Caco-2 (cell line): ENCODE measurements around the gene RUNX1. TPM values are rescaled to one million over a fixed set of nuclear protein-coding genes. Genes with fewer than 3 reads are reported as not detected.

Experiments
- BruUV-seq: library from RNA; stranded (reverse); fragments of 400-500 nt; replicated peaks from 2 replicates; lab custom pipeline; 2021; lab: Mats Ljungman, UMichigan
- CTCF ChIA-PET: fragments of 300-600 bp; sonication (Branson Sonifier 250); formaldehyde crosslinking; loops from one replicate; lab custom pipeline; 2022; ENCODE audit warnings: antibody characterized with exemption; lab: Charles Lee
- POLR2A ChIA-PET: fragments of 300-600 bp; sonication (Branson Sonifier 250); formaldehyde crosslinking; loops from one replicate; lab custom pipeline; 2022; ENCODE audit warnings: antibody characterized with exemption; lab: Charles Lee
- DNase-seq, 2 experiments: peaks; one replicate each; pipeline versions ENCODE4 v3.0.0 to v3.0.0-alpha.2; 2020 to 2022
- H3K27me3 ChIP-seq: replicated peaks from 2 replicates; pipeline ENCODE4 v1.6.0; 2011; ENCODE audit warnings: low read length; ENCODE audit not compliant: control insufficient read depth, insufficient read depth
- H3K36me3 ChIP-seq: 2 replicates; pipeline ENCODE4 v1.5.1; 2011; ENCODE audit warnings: low read length; ENCODE audit not compliant: control insufficient read depth, insufficient read depth
- H3K4me1 ChIP-seq: fragments of 250-450 bp; sonication (Bioruptor Pico); 2 replicates; pipeline ENCODE4 v1.5.1; 2020; ENCODE audit warnings: mild to moderate bottlenecking
- H3K4me3 ChIP-seq: 2 replicates; pipeline ENCODE4 v1.5.1; 2011; ENCODE audit warnings: low read depth, mild to moderate bottlenecking, control low read depth, low read length
- H3K9me3 ChIP-seq: fragments of 250-450 bp; sonication (Bioruptor Pico); 2 replicates; pipeline ENCODE4 v1.5.1; 2020; ENCODE audit warnings: mild to moderate bottlenecking, moderate library complexity
- H3K27ac Mint-ChIP-seq: one replicate; pipeline ENCODE4 v1.8.0; 2022; ENCODE audit warnings: mixed read lengths; ENCODE audit not compliant: unreplicated experiment
- H3K27me3 Mint-ChIP-seq: one replicate; pipeline ENCODE4 v1.8.0; 2022; ENCODE audit warnings: mixed read lengths; ENCODE audit not compliant: insufficient read depth, unreplicated experiment
- H3K36me3 Mint-ChIP-seq: one replicate; pipeline ENCODE4 v1.8.0; 2022; ENCODE audit warnings: mild to moderate bottlenecking, mixed read lengths; ENCODE audit not compliant: insufficient read depth, unreplicated experiment
- H3K4me1 Mint-ChIP-seq: one replicate; pipeline ENCODE4 v1.8.0; 2022; ENCODE audit warnings: low read depth, mixed read lengths; ENCODE audit not compliant: unreplicated experiment
- H3K4me3 Mint-ChIP-seq: one replicate; pipeline ENCODE4 v1.8.0; 2022; ENCODE audit warnings: mild to moderate bottlenecking, moderate library complexity, mixed read lengths; ENCODE audit not compliant: unreplicated experiment
- H3K9me3 Mint-ChIP-seq: one replicate; pipeline ENCODE4 v1.8.0; 2022; ENCODE audit warnings: mixed read lengths; ENCODE audit not compliant: unreplicated experiment
- CTCF ChIP-seq, 2 experiments: fragments of 200-600 bp in 1 of 2; IDR thresholded peaks; 1 replicate in 1 of 2; 2 replicates in 1 of 2; pipeline versions ENCODE4 v1.5.1 to v1.8.0; 2011 to 2022; ENCODE audit warnings: antibody characterized with exemption in 1 of 2, control low read depth in 1 of 2, inconsistent platforms in 1 of 2, low read depth in 1 of 2, low read length in 1 of 2, mild to moderate bottlenecking in 1 of 2, moderate library complexity in 1 of 2; ENCODE audit not compliant: insufficient read depth in 1 of 2, severe bottlenecking in 1 of 2, unreplicated experiment in 1 of 2
- intact Hi-C: fragments of 100-400 bp; cut with micrococcal nuclease; formaldehyde crosslinking; loops from one replicate; pipeline ENCODE4 v1.10.0; 2022; ENCODE audit not compliant: unreplicated experiment
- total RNA-seq: library from RNA; stranded (reverse); gene quantifications from 2 replicates; pipeline ENCODE4 v1.2.3, GENCODE V29; 2022

RUNX1 gene
- total RNA-seq, 1 experiment from 2014 or later = 11.7 TPM

DNA sequence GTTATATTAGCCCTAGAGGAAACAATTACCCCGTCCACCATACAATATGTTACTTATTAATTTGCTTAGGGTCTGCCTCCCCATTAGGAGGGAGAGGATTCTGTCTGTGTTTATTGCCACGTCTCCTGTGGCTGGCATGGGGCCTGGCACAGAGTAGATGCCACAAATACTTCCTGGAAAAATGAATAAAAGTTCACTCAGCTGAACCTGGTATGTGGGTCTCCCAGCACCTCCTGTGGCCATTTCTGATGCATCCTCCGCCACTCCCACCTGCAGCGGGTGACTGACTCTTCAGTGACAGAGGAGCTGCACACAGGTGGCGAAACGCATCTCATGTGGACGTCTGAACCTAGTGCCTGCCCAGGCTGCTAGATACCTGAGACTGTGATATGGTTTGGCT lies 267.6 kb downstream of the RUNX1 start:
- H3K27me3 Mint-ChIP-seq = no peaks in the 10 kb centered on the region
- no peak for TF ChIP-seq CTCF (IDR thresholded peaks at IDR 0.05; ENCODE audit: insufficient read depth in 1 of 2, low read depth in 1 of 2, low read length in 1 of 2, severe bottlenecking in 1 of 2, unreplicated experiment in 1 of 2)
- no peaks in the 10 kb centered on the region for H3K9me3 Mint-ChIP-seq
- H3K36me3 Mint-ChIP-seq = peaks cover 6% of the 10 kb centered on the region
- no TSS peak for BruUV-seq
- no peak overlapping the region for H3K4me3 ChIP-seq
- no peaks in the 10 kb centered on the region for H3K27me3 ChIP-seq
- no peaks in the 10 kb centered on the region for H3K36me3 ChIP-seq
- ChIA-PET POLR2A (no interaction called here), CTCF (no interaction called here)
- DNase-seq = no peak
- H3K4me1 ChIP-seq = no peaks in the 10 kb centered on the region
- no peaks in the 10 kb centered on the region for H3K9me3 ChIP-seq
- no peak overlapping the region for H3K4me3 Mint-ChIP-seq
- intact Hi-C loops = no loop called here
- H3K4me1 Mint-ChIP-seq = peaks cover 5% of the 10 kb centered on the region
- no peak overlapping the region for H3K27ac Mint-ChIP-seq

DNA sequence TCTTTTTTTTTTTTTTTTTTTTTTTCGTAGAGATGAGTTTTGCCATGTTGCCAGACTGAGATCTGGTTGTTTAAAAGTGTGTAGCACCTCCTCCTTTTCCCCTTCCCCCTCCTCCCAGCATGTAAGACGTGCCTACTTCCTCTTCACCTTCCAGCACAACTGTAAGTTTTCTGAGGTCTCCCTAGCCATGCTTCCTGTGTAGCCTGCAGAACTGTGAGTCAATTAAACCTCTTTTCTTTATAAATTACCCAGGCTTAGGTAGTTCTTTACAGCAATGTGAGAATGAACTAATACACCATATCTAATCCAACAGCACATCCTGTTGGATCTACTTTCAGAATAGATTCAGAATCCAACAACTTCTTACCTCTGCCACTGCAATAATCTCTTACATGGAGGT lies 269.2 kb downstream of the RUNX1 start:
- no peaks in the 10 kb centered on the region for H3K9me3 Mint-ChIP-seq
- H3K27me3 Mint-ChIP-seq = no peaks in the 10 kb centered on the region
- H3K27ac Mint-ChIP-seq = no peak overlapping the region
- intact Hi-C loops = no loop called here
- no peak overlapping the region for H3K4me3 ChIP-seq
- peaks cover 13% of the 10 kb centered on the region for H3K4me1 ChIP-seq
- H3K27me3 ChIP-seq = no peaks in the 10 kb centered on the region
- H3K4me3 Mint-ChIP-seq = no peak overlapping the region
- DNase-seq = no peak
- ChIA-PET CTCF (no interaction called here), POLR2A (no interaction called here)
- H3K9me3 ChIP-seq = no peaks in the 10 kb centered on the region
- TF ChIP-seq CTCF (IDR thresholded peaks at IDR 0.05; ENCODE audit: insufficient read depth in 1 of 2, low read depth in 1 of 2, low read length in 1 of 2, severe bottlenecking in 1 of 2, unreplicated experiment in 1 of 2) = no peak
- peaks cover 13% of the 10 kb centered on the region for H3K4me1 Mint-ChIP-seq
- BruUV-seq = no TSS peak
- H3K36me3 Mint-ChIP-seq = peaks cover 6% of the 10 kb centered on the region
- H3K36me3 ChIP-seq = no peaks in the 10 kb centered on the region

DNA sequence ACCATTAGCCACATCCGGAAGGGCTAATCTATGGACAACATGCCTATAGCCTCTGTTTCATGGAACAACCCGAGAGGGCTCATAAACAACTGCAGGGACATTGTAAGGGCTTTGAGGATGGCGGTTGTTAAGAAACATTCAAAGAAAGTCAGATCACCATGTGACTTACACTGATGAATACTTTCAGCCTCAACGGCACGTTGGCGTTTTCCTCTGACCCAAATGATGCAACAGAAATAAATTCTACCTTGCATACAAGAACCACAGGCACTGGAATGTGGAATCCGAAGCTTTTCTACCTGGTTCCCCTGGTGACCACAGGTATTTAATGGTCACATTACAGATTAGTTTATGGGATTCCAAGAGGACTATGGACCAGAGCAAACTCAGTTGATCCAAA lies 273.3 kb downstream of the RUNX1 start:
- Mint-ChIP-seq H3K4me3 (no peak overlapping the region), H3K9me3 (no peaks in the 10 kb centered on the region), H3K36me3 (peaks cover 6% of the 10 kb centered on the region), H3K27me3 (no peaks in the 10 kb centered on the region), H3K4me1 (peaks cover 10% of the 10 kb centered on the region), H3K27ac (no peak overlapping the region)
- intact Hi-C loops = no loop called here
- CTCF ChIA-PET = interaction anchor here (0.5 to 1.7 kb wide), 2 partner anchors 30 to 1476 kb away, joined by 3 to 7 read pairs; no protein-coding TSS in a partner anchor
- Histone ChIP-seq H3K4me3 (no peak overlapping the region), H3K27me3 (no peaks in the 10 kb centered on the region), H3K4me1 (peaks cover 17% of the 10 kb centered on the region), H3K36me3 (no peaks in the 10 kb centered on the region), H3K9me3 (no peaks in the 10 kb centered on the region)
- POLR2A ChIA-PET = no interaction called here
- no TSS peak for BruUV-seq
- no peak for TF ChIP-seq CTCF (IDR thresholded peaks at IDR 0.05; ENCODE audit: insufficient read depth in 1 of 2, low read depth in 1 of 2, low read length in 1 of 2, severe bottlenecking in 1 of 2, unreplicated experiment in 1 of 2)
- peak in 1 of 2 experiments; percentile 16 for DNase-seq
